SK-N-SH (cell line): ENCODE results near the gene EVI5. TPM values are rescaled to one million over a fixed set of nuclear protein-coding genes. Genes with fewer than 3 reads are reported as not detected.

Experiments used
- CTCF ChIA-PET: fragments of 300-600, 350-600 bp; formaldehyde crosslinking; extraction: SDS; loops from one replicate; lab custom pipeline; 2021; lab: Yijun Ruan, JAX
- POLR2A ChIA-PET: fragments of 350-600 bp; sonication (Branson Sonifier 250); formaldehyde crosslinking; extraction: SDS; loops from one replicate; lab custom pipeline; 2020; ENCODE audit warnings: antibody characterized with exemption, inconsistent platforms; lab: Yijun Ruan, JAX
- DNase-seq: peaks from one replicate; pipeline ENCODE4 v3.0.0; 2012
- H2AFZ ChIP-seq: fragments of 200-600 bp; sonication (generic); 2 replicates; pipeline ENCODE4 v1.8.1; 2016; ENCODE audit warnings: antibody characterized with exemption, mild to moderate bottlenecking, low read depth
- H3F3A ChIP-seq: fragments of 200-600 bp; sonication (generic); replicated peaks from 2 replicates; pipeline ENCODE3; 2016; ENCODE audit warnings: antibody characterized with exemption, mild to moderate bottlenecking; ENCODE audit not compliant: insufficient read depth
- H3K27ac ChIP-seq, 2 experiments: fragments of 200-500 bp in 1 of 2; fragments of 200-600 bp in 1 of 2; sonication (Bioruptor generic) in 1 of 2; sonication (generic), shearing (Covaris generic) in 1 of 2; 2 replicates each; pipeline versions ENCODE4 v1.5.1 to v1.6.1; 2014 to 2016; ENCODE audit warnings: low read depth in 2 of 2, inconsistent platforms in 1 of 2, low read length in 1 of 2, mild to moderate bottlenecking in 1 of 2, mixed read lengths in 1 of 2
- H3K27me3 ChIP-seq: fragments of 200-600 bp; sonication (generic), shearing (Covaris generic); 2 replicates; pipeline ENCODE4 v1.6.1; 2016; ENCODE audit warnings: mixed run types; ENCODE audit not compliant: insufficient read depth
- H3K36me3 ChIP-seq, 2 experiments: fragments of 200-500 bp in 1 of 2; fragments of 200-600 bp in 1 of 2; sonication (Bioruptor generic) in 1 of 2; sonication (generic) in 1 of 2; replicated peaks in 1 of 2; 2 replicates each; pipeline versions ENCODE3 to v1.5.1; 2014 to 2016; ENCODE audit warnings: low read length in 1 of 2, mild to moderate bottlenecking in 1 of 2; ENCODE audit not compliant: insufficient read depth in 2 of 2, control insufficient read depth in 1 of 2
- H3K4me1 ChIP-seq, 2 experiments: fragments of 200-500 bp in 1 of 2; fragments of 200-600 bp in 1 of 2; sonication (Bioruptor generic) in 1 of 2; sonication (generic), shearing (Covaris generic) in 1 of 2; 2 replicates each; pipeline versions ENCODE4 v1.5.1 to v1.6.1; 2014 to 2016; ENCODE audit warnings: low read depth in 1 of 2, low read length in 1 of 2, mixed run types in 1 of 2; ENCODE audit not compliant: insufficient read depth in 2 of 2, control insufficient read depth in 1 of 2
- H3K4me2 ChIP-seq: fragments of 200-600 bp; sonication (generic), shearing (Covaris generic); 2 replicates; pipeline ENCODE4 v1.6.1; 2017; ENCODE audit warnings: mixed run types
- H3K4me3 ChIP-seq, 2 experiments: fragments of 200-500 bp in 1 of 2; fragments of 200-600 bp in 1 of 2; sonication (Bioruptor generic) in 1 of 2; sonication (generic), shearing (Covaris generic) in 1 of 2; 2 replicates each; pipeline versions ENCODE4 v1.5.1 to v1.8.1; 2014 to 2016; ENCODE audit warnings: low read depth in 2 of 2, inconsistent platforms in 1 of 2, low read length in 1 of 2, mild to moderate bottlenecking in 1 of 2, mixed read lengths in 1 of 2, moderate library complexity in 1 of 2
- H3K79me2 ChIP-seq: fragments of 200-600 bp; sonication (generic); 2 replicates; pipeline ENCODE4 v1.8.1; 2017; ENCODE audit warnings: mild to moderate bottlenecking; ENCODE audit not compliant: insufficient read depth
- H3K9ac ChIP-seq: fragments of 200-600 bp; sonication (generic); 2 replicates; pipeline ENCODE4 v1.6.1; 2017; ENCODE audit warnings: mixed run types
- H3K9me2 ChIP-seq: fragments of 200-600 bp; sonication (generic); 2 replicates; pipeline ENCODE4 v1.6.1; 2017; ENCODE audit warnings: mixed run types
- H3K9me3 ChIP-seq: fragments of 200-600 bp; sonication (generic); 2 replicates; pipeline ENCODE4 v1.6.1; 2017; ENCODE audit warnings: mixed run types, mild to moderate bottlenecking, moderate library complexity
- H4K20me1 ChIP-seq: fragments of 200-600 bp; sonication (generic); 2 replicates; pipeline ENCODE4 v1.6.1; 2017; ENCODE audit warnings: mild to moderate bottlenecking, mixed run types; ENCODE audit not compliant: insufficient read depth
- EP300 ChIP-seq, 2 experiments: IDR thresholded peaks; 2 replicates each; pipeline versions ENCODE4 v1.4.0 to v1.6.1; 2012; ENCODE audit warnings: borderline replicate concordance in 1 of 2, low read depth in 1 of 2, low read length in 1 of 2
- FOXJ3 ChIP-seq: sonication (generic); formaldehyde crosslinking; IDR thresholded peaks from 2 replicates; pipeline ENCODE4 v1.5.1; 2020; ENCODE audit warnings: mild to moderate bottlenecking, missing genetic modification reagents
- FOXM1 ChIP-seq: IDR thresholded peaks from 2 replicates; pipeline ENCODE4 v1.4.0; 2012; ENCODE audit warnings: low read depth, mild to moderate bottlenecking
- GABPA ChIP-seq: IDR thresholded peaks from 2 replicates; pipeline ENCODE4 v1.4.0; 2012; ENCODE audit warnings: low read depth, mild to moderate bottlenecking
- MEF2A ChIP-seq: IDR thresholded peaks from 2 replicates; pipeline ENCODE4 v1.4.0; 2012; ENCODE audit warnings: low read depth, borderline replicate concordance
- POLR2AphosphoS5 ChIP-seq: IDR thresholded peaks from 2 replicates; pipeline ENCODE4 v1.6.1; 2012; ENCODE audit warnings: low read depth, low read length
- RXRA ChIP-seq: IDR thresholded peaks from 2 replicates; pipeline ENCODE4 v1.4.0; 2012; ENCODE audit warnings: low read depth, mild to moderate bottlenecking, borderline replicate concordance
- TCF12 ChIP-seq: IDR thresholded peaks from 2 replicates; pipeline ENCODE4 v1.4.0; 2012
- YY1 ChIP-seq: IDR thresholded peaks from 2 replicates; pipeline ENCODE4 v1.4.0; 2012; ENCODE audit warnings: low read depth, mild to moderate bottlenecking
- WGBS: methylation state at CpG from one replicate; pipeline ENCODE4 v1.1.6; 2017; ENCODE audit warnings: low lambda C conversion rate; 5-methylcytosine and 5-hydroxymethylcytosine counted together
- polyA plus RNA-seq, 3 experiments: library from polyadenylated mRNA; depleted of rRNA; stranded (reverse); fragments of >200 nt; gene quantifications; 2 replicates each; pipeline ENCODE4 v1.2.3, GENCODE V29; 2012
- TF ChIP-seq, protein P1 (sequence below): fragments of 150-350 bp; IDR thresholded peaks from 2 replicates; pipeline ENCODE4 v1.6.1; 2017; ENCODE audit warnings: antibody characterized with exemption, low read length, low read depth, borderline replicate concordance
- TF ChIP-seq, protein P2 (sequence below): IDR thresholded peaks from 2 replicates; pipeline ENCODE4 v1.4.0; 2012; ENCODE audit warnings: low read depth, borderline replicate concordance
- TF ChIP-seq, protein P3 (sequence below): IDR thresholded peaks from 2 replicates; pipeline ENCODE4 v1.4.0; 2012; ENCODE audit warnings: low read depth, borderline replicate concordance
- TF ChIP-seq, protein P4 (sequence below): fragments of 150-350 bp; IDR thresholded peaks from 2 replicates; pipeline ENCODE4 v1.6.1; 2016; ENCODE audit warnings: mild to moderate bottlenecking, low read depth, low read length

Gene EVI5
- polyA plus RNA-seq, 1 of the 3 experiments (the other 2 are of a cell fraction) = 5.7 TPM

DNA sequence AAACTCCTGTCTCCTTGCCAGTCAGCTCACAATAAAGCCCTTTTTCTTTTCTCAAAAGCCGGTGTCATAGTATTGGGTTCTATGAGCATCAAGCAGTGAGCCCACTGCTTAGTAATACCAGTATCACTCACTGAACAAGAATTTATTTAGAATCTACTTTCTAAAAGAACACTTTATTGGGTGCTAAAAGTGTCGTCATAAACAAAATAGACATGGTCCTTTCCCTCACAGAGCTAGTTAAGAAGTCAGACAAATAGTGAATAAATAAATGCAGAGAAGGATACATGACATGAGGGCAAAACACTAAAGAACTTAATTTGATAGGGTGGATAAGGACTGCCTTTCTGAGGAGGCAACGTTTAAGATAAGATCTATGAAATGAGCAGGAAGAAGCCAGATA, 32.2 kb downstream of the EVI5 start:
- WGBS = 48% methylated on average over 3 of the region's 3 CpGs
- TF ChIP-seq POLR2AphosphoS5 (no peak), YY1 (no peak), GABPA (no peak), FOXM1 (no peak), MEF2A (no peak), TCF12 (no peak), FOXJ3 (CRISPR knock-in tag) (no peak), RXRA (no peak), EP300 (IDR thresholded peaks at IDR 0.05; ENCODE audit: borderline replicate concordance in 1 of 2, low read depth in 1 of 2, low read length in 1 of 2) (no peak)
- TF ChIP-seq, protein P1, sequence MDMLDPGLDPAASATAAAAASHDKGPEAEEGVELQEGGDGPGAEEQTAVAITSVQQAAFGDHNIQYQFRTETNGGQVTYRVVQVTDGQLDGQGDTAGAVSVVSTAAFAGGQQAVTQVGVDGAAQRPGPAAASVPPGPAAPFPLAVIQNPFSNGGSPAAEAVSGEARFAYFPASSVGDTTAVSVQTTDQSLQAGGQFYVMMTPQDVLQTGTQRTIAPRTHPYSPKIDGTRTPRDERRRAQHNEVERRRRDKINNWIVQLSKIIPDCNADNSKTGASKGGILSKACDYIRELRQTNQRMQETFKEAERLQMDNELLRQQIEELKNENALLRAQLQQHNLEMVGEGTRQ = no peak
- TF ChIP-seq, protein P2, sequence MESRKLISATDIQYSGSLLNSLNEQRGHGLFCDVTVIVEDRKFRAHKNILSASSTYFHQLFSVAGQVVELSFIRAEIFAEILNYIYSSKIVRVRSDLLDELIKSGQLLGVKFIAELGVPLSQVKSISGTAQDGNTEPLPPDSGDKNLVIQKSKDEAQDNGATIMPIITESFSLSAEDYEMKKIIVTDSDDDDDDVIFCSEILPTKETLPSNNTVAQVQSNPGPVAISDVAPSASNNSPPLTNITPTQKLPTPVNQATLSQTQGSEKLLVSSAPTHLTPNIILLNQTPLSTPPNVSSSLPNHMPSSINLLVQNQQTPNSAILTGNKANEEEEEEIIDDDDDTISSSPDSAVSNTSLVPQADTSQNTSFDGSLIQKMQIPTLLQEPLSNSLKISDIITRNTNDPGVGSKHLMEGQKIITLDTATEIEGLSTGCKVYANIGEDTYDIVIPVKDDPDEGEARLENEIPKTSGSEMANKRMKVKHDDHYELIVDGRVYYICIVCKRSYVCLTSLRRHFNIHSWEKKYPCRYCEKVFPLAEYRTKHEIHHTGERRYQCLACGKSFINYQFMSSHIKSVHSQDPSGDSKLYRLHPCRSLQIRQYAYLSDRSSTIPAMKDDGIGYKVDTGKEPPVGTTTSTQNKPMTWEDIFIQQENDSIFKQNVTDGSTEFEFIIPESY = no peak
- TF ChIP-seq, protein P3, sequence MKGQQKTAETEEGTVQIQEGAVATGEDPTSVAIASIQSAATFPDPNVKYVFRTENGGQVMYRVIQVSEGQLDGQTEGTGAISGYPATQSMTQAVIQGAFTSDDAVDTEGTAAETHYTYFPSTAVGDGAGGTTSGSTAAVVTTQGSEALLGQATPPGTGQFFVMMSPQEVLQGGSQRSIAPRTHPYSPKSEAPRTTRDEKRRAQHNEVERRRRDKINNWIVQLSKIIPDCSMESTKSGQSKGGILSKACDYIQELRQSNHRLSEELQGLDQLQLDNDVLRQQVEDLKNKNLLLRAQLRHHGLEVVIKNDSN = no peak
- TF ChIP-seq, protein P4, sequence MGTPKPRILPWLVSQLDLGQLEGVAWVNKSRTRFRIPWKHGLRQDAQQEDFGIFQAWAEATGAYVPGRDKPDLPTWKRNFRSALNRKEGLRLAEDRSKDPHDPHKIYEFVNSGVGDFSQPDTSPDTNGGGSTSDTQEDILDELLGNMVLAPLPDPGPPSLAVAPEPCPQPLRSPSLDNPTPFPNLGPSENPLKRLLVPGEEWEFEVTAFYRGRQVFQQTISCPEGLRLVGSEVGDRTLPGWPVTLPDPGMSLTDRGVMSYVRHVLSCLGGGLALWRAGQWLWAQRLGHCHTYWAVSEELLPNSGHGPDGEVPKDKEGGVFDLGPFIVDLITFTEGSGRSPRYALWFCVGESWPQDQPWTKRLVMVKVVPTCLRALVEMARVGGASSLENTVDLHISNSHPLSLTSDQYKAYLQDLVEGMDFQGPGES = no peak
- Histone ChIP-seq H3K27me3 (no peaks in the 10 kb centered on the region), H3K9ac (no peak overlapping the region), H2AFZ (no peak overlapping the region), H3K4me1 (peaks cover 0 to 11% of the 10 kb centered on the region in 2 experiments; a peak in 3 of 4 replicates), H3K9me3 (no peaks in the 10 kb centered on the region), H4K20me1 (peaks cover 20% of the 10 kb centered on the region), H3K4me3 (no peak overlapping the region), H3K4me2 (peak overlapping the region; percentile 14), H3K79me2 (peaks cover 65% of the 10 kb centered on the region), H3K36me3 (no peaks in the 10 kb centered on the region), H3K27ac (peak overlapping the region in 1 of 2 experiments; percentile 54; a peak in 2 of 4 replicates), H3K9me2 (no peaks in the 10 kb centered on the region), H3F3A (peaks cover 28% of the 10 kb centered on the region)
- CTCF ChIA-PET = no interaction called here
- no peak for DNase-seq
- POLR2A ChIA-PET = no interaction called here
